Amniotic stem cell (primary cell): ENCODE measurements around the gene TIMM44.
"Not testable (repeated sequence)": the region's sequence is repeated elsewhere in the genome, so short reads cannot be mapped to it uniquely, and the experiment has no call there.

Experiments
- DNase-seq: peaks from one replicate; lab custom pipeline; 2025; lab: John Stamatoyannopoulos, UW

The TIMM44 gene

GRCh38 chr19:7925171-7925851 lies 18.2 kb downstream of the TIMM44 start:
- peak; percentile 39 for DNase-seq

DNA sequence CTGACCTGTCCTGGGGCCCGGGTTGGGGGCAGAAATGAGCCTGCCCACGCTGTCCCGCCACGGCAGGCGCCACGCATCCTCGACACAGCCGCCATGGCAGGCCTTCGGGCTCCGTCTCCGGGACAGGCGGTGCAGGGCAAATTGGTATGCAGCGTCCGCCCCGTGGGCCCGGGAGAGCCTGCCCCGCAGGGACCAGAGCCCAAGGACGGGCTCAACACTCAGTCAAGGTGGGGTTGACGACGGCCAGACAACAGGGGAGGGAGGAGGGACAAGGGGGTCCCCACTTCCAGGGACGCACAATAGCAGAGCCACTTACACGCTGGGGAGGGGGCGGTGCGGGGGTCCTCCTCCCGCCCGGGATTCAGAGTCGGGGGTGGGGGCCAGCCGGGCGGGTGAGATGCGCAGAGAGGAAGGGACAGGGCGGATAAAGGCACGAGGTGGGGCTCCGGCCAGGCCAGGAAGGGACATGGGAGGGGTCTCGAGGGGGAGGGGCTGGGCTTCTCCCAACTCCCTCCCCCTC lies 18.8 kb downstream of the TIMM44 start:
- no peak for DNase-seq

DNA sequence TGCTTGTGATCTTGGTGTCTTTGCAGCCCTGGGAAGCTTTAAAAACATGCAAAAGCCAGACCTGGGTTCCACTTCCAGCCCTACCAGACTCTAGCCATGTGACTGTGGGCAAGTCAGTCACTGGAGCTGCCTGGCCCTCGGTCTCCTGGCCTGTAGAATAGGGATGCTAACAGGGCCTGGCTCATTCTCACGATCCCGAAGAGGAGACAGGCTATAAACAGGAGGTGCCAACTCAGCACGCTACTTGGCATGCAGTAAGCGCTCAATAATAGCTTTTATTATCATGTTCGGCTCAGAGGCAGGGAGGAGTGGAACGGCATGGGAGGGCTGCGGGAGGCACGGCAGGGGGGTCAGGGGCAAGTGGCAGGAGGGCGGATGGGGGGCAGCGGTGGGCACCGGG lies 19.2 kb downstream of the TIMM44 start:
- no peak for DNase-seq

DNA sequence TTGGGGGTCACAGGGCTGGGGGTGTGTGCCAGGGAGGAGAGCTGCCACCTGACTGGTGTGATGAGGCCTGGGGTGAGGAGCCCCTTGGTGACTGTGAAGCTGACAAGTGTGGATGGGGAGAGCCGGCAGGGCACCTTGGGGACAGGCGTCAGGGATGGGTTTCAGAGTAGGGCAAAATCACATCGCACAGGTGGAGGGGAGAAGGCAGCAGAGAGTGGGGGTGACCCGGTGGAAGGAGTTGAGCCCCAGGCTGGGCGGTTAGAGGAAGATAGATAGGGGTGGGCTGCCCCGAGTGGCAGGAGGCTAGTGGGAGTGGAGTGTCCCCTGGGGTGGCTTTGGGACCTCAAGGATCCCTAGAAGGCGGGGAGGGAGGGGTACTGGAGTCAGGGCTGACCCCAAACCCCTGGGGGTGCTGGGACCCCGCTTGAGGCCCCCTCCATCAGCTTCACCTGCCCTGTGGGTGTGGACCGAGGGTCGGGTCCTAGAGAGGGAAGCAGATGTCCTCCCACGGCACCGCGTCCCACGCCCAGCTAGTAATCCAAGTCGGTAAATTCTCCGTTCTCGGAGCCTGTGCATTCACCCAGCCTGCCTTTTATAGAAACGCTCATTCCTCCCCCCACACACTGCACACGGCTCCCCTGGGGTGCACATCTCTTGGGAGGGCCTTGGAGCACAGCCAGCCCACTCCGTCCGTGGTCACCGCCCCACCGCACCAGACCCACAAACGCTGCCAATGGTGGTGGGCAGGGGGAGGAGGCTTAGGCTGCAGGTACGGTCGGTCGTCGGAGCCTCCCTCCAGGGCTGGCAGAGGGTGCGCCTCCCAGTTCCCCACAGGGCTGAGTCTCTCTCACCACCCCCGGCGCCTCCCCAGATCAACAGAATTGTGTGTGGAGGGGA lies 19.9 kb downstream of the TIMM44 start:
- DNase-seq, result no peak

DNA sequence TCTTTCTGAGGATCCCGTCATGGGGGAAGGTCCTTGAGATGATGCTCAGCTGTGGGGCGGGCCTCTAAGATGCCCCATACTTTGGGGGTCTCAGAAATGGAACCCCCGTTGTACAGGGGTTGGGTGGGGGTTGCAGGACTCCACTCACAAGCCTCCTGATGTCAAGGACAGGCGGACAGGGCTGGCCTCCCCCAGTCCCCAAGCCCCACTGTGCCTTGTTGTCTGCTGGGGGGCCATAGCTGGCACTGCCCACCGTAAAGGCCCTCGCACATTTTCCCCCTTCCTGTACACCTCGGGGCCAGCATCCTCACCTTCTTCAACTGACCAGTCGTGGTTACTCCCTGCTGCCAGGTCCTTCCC lies 20.6 kb downstream of the TIMM44 start:
- no peak for DNase-seq

DNA sequence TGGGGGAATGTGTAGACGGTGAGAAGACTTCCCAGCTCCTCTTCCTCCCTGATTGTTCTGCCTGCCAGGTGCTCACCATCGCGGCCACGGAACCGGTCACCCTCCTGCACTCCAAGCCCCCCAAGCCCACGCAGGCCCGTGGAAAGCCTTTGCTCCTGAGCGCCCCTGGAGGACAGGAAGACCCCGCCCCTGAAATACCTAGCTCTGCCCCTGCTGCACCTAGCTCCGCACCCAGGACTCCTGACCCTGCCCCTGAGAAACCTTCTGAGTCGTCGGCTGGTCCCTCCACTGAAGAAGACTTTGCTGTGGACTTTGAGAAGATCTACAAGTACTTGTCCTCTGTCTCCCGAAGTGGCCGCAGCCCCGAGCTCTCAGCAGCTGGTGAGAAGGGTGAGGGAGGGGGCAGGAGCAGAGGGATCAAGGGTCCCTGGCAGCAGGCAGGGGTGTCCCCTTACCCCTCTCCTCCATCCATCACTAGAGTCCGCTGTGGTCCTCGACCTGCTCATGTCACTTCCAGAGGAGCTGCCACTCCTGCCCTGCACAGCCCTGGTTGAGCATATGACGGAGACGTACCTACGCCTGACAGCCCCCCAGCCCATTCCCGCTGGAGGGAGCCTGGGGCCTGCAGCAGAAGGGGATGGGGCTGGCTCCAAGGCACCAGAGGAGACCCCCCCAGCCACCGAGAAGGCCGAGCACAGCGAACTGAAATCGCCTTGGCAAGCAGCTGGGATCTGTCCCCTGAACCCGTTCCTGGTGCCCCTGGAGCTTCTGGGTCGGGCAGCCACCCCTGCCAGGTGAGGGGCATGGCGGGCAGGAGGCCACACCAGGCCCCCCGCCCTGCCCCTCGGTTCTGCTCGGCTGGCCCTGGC lies 21.3 kb downstream of the TIMM44 start:
- no peak for DNase-seq

DNA sequence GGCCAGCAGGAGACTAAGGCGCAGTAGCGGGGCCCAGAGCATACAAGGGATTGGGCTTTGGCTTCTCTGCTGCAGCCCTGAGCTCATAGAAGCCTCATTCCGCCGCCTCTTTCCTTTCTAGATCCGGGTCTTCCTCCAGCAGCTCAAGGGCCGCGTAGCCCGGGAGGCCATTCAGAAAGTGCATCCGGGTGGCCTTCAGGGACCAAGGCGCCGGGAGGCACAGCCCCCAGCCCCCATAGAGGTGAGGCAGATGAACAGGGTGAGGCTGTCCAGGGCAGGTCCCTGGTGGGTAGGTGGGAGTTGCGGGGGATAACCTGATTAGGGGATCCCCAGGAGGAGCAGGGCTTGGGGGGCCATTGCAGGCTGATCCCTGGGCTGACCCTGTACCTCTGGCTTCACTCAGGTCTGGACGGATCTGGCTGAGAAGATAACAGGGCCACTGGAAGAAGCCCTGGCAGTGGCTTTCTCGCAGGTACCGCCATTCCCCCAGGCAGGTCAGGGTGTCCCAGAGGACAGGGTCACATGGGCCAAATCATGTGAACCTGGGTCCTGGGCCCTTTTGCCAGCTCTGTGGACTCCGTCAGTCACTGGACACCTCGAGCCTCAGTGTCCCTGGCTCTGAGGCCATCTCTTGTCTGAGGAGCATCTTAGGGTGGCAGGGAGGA lies 22.0 kb downstream of the TIMM44 start:
- no peak for DNase-seq

GRCh38 chr19:7920519-7921301 lies 22.8 kb downstream of the TIMM44 start:
- DNase-seq, result peak; percentile 98

- peak; percentile 86 for DNase-seq
Measured at GRCh38 chr19:7919610-7920518, 23.6 kb downstream of the TIMM44 start, which contains the start of gene SNAPC2. Gene SNAPC2, plus strand, starts transcription at chr19:7920338. Its CDS starts 29 bp downstream, at chr19:7920367.

DNA sequence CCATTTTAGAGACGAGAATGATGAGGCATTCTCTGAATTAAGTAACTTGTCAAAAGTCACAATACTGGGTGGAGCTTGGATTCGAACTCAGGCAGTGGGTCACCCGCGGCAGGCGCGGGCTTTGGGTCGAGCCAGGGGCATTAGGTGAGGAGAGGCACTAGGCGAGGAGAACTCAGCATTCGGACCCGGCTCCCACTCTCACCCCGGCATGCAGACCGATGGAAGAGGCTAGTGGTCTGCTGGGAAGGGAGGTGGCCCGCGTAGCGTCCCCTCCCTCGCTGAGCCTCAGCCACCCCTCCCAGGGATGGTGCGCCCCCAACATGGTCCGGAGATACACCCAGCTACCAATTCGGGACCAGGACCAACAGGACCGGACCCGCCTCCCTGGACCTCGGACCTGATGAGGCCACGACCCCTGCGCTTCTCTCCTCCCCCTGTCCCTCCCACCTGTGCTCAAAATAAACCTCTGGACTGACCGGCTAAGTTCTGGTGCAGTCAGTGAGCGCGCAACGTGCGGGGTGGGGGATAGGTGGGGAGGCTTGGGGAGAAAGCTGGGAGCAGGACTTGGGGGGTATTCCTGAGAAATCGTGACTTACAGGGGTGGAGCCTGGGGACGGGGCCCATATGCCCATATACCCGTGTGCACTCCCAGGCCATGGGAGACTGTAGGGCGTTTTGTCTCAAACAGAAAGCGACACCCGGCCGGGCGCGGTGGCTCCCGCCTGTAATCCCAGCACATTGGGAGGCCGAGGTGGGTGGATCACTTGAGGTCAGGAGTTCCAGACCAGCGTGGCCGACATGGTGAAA lies 24.6 kb downstream of the TIMM44 start:
- no peak for DNase-seq

GRCh38 chr19:7918062-7918614 lies 25.3 kb downstream of the TIMM44 start:
- DNase-seq, result not testable (repeated sequence)

DNA sequence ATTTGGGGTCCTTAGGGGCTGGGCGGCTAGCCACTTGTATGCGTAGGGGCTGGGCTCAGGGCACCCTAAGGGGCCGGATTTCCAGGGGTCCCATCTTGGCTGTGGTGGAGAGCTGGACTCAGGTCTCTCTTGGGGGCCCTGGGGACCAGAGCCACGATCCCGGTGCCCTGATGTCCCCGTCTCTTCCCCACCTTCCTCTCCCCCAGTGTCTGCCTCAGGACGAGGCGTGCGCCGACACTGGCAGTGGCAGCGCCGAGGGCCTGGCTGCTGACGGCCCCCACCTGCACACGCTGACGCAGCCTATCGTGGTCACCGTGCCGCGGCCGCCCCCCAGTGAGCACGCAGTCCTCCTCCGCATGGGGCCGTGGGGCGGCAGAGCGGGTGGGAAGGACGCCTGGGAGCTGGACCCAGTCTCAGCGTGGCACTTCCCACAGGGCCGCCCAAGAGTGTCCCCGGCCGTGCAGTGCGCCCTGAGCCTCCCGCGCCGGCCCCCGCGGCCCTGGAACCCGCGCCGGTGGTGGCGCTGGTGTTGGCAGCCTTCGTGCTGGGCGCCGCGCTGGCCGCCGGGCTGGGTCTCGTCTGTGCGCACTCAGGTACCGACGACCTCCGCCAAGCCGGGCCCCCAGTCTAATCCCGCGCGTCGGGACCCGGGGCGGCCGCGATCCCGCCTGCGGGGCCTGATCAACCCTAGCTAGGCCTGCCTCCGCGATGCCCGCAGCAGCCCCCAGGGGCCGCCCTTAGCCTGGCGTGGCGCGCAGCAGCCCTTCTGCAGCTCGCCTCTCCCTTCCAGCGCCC lies 26.0 kb downstream of the TIMM44 start:
- DNase-seq, result peak; percentile 34

- no peak for DNase-seq
Measured at GRCh38 chr19:7916955-7917266, 26.6 kb downstream of the TIMM44 start.

GRCh38 chr19:7916103-7916954 lies 27.1 kb downstream of the TIMM44 start:
- DNase-seq, result no peak

GRCh38 chr19:7915250-7916102 lies 28.0 kb downstream of the TIMM44 start:
- DNase-seq, result no peak

GRCh38 chr19:7914598-7915045 lies 28.8 kb downstream of the TIMM44 start, which contains the start of gene TGFBR3L:
Gene TGFBR3L, plus strand, starts transcription at chr19:7914830.
- no peak for DNase-seq
